NCI-H82 (cell line): ENCODE results near the gene STAC.
"Not testable (repeated sequence)": the region's sequence is repeated elsewhere in the genome, so short reads cannot be mapped to it uniquely, and the experiment has no call there.

Experiments used
- DNase-seq: peaks from one replicate; lab custom pipeline; 2025; lab: John Stamatoyannopoulos, UW

STAC gene

GRCh38 chr3:36480911-36481648, 100.8 kb downstream of the STAC start:
- DNase-seq = no peak

GRCh38 chr3:36482256-36482655, 102.0 kb downstream of the STAC start:
- DNase-seq = no peak

- DNase-seq = no peak
Observed at GRCh38 chr3:36482880-36483279, 102.6 kb downstream of the STAC start.

- no peak for DNase-seq
Observed at GRCh38 chr3:36483709-36484108, 103.4 kb downstream of the STAC start.

- DNase-seq = no peak
Observed at GRCh38 chr3:36484386-36484785, 104.1 kb downstream of the STAC start.

GRCh38 chr3:36486009-36486795, 105.9 kb downstream of the STAC start:
- no peak for DNase-seq

GRCh38 chr3:36487616-36488015, 107.3 kb downstream of the STAC start:
- no peak for DNase-seq

- DNase-seq = no peak
Observed at GRCh38 chr3:36488077-36488789, 107.9 kb downstream of the STAC start.

- DNase-seq = no peak
Observed at GRCh38 chr3:36489101-36489500, 108.8 kb downstream of the STAC start.

GRCh38 chr3:36489679-36490425, 109.5 kb downstream of the STAC start:
- DNase-seq = no peak

- no peak for DNase-seq
Observed at GRCh38 chr3:36493051-36493450, 112.7 kb downstream of the STAC start.

- no peak for DNase-seq
Observed at GRCh38 chr3:36494461-36495109, 114.3 kb downstream of the STAC start.

GRCh38 chr3:36496684-36497633, 116.7 kb downstream of the STAC start:
- DNase-seq = no peak

GRCh38 chr3:36500053-36500452, 119.7 kb downstream of the STAC start:
- DNase-seq = not testable (repeated sequence)

- no peak for DNase-seq
Observed at GRCh38 chr3:36501616-36502015, 121.3 kb downstream of the STAC start.

- no peak for DNase-seq
Observed at GRCh38 chr3:36505393-36505792, 125.1 kb downstream of the STAC start.

- no peak for DNase-seq
Observed at GRCh38 chr3:36511791-36512486, 131.6 kb downstream of the STAC start.

- DNase-seq = no peak
Observed at GRCh38 chr3:36512555-36512954, 132.3 kb downstream of the STAC start.

- no peak for DNase-seq
Observed at GRCh38 chr3:36514171-36514570, 133.9 kb downstream of the STAC start.

- DNase-seq = no peak
Observed at GRCh38 chr3:36519682-36520081, 139.4 kb downstream of the STAC start.
